Breast epithelium (tissue), 3 donors: ENCODE results near the gene ASTN2.

ENCODE experiments used
- POLR2A ChIP-seq: fragments of 450-650 bp; IDR thresholded peaks from one replicate; pipeline ENCODE4 v1.6.1; 2016; ENCODE audit warnings: antibody characterized with exemption, mild to moderate bottlenecking, moderate library complexity
- POLR2AphosphoS5 ChIP-seq, 3 donors: sonication (generic); formaldehyde crosslinking; IDR thresholded peaks; one replicate each; pipeline ENCODE4 v1.6.1; 2017; ENCODE audit warnings: antibody characterized with exemption in 3 of 3
- TF ChIP-seq, protein P1 (sequence below), 3 donors: fragments of 450-650 bp; IDR thresholded peaks; one replicate each; pipeline ENCODE4 v1.5.1; 2016 to 2017; ENCODE audit warnings: antibody characterized with exemption in 3 of 3, mild to moderate bottlenecking in 3 of 3, moderate library complexity in 3 of 3

DNA sequence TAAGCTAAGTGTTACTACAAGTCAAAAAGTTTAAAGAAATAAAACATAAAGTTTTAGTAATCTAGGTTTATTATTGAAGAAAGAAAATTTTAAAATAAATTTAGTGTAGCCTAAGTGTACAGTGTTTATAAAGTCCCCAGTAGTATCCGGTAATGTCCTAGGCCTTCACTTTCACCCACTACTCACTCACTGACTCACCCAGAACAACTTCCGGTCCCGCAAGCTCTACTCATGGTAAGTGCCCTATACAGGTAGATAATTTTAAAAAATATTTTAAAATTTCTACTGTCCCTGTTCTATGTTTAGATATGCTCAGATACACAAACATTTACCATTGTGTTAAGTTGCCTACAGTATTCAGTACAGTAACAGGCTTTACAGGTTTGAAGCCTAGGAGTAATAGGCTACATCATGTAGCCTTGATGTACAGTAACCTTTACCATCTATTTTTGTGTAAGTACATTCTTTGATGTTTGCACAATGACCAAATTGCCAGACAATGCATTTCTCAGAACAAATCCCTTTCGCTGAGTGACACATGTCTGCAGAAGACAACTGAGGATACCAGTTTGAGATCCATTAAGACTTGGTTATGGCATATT, 474.1 kb downstream of the ASTN2 start:
- TF ChIP-seq, protein P1, sequence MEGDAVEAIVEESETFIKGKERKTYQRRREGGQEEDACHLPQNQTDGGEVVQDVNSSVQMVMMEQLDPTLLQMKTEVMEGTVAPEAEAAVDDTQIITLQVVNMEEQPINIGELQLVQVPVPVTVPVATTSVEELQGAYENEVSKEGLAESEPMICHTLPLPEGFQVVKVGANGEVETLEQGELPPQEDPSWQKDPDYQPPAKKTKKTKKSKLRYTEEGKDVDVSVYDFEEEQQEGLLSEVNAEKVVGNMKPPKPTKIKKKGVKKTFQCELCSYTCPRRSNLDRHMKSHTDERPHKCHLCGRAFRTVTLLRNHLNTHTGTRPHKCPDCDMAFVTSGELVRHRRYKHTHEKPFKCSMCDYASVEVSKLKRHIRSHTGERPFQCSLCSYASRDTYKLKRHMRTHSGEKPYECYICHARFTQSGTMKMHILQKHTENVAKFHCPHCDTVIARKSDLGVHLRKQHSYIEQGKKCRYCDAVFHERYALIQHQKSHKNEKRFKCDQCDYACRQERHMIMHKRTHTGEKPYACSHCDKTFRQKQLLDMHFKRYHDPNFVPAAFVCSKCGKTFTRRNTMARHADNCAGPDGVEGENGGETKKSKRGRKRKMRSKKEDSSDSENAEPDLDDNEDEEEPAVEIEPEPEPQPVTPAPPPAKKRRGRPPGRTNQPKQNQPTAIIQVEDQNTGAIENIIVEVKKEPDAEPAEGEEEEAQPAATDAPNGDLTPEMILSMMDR (IDR thresholded peaks at IDR 0.05): no peak
- TF ChIP-seq POLR2A (no peak), POLR2AphosphoS5 (IDR thresholded peaks at IDR 0.05) (no peak)
